Stimulated activated CD4-positive, alpha-beta T cell treated with anti-CD3 and anti-CD28 coated beads, Interleukin-2, amount 100 ng/mL, for 48 hours (primary cell): ENCODE results near the gene SP3.

Experiments
- DNase-seq, 2 donors: peaks; one replicate each; pipeline ENCODE4 v3.0.0-alpha.2; 2020

The SP3 gene

GRCh38 chr2:173993459-173993858 is 28.3 kb upstream of the SP3 start:
- no peak for DNase-seq

GRCh38 chr2:173991856-173992588 is 26.8 kb upstream of the SP3 start:
- DNase-seq, result no peak

GRCh38 chr2:173990970-173991819 is 26.0 kb upstream of the SP3 start:
- no peak for DNase-seq

GRCh38 chr2:173990245-173990644 is 25.1 kb upstream of the SP3 start:
- no peak for DNase-seq

- DNase-seq, result no peak
Observed at GRCh38 chr2:173989884-173990215, 24.7 kb upstream of the SP3 start.

GRCh38 chr2:173989160-173989883 is 24.1 kb upstream of the SP3 start:
- no peak for DNase-seq

GRCh38 chr2:173986805-173987204 is 21.6 kb upstream of the SP3 start:
- no peak for DNase-seq

- no peak for DNase-seq
Observed at GRCh38 chr2:173985605-173985992, 20.4 kb upstream of the SP3 start.

GRCh38 chr2:173984866-173985604 is 19.9 kb upstream of the SP3 start:
- DNase-seq, result no peak

- DNase-seq, result no peak
Observed at GRCh38 chr2:173983391-173983871, 18.3 kb upstream of the SP3 start.

- DNase-seq, result no peak
Observed at GRCh38 chr2:173982918-173983317, 17.7 kb upstream of the SP3 start.

- no peak for DNase-seq
Observed at GRCh38 chr2:173982182-173982714, 17.1 kb upstream of the SP3 start.

- DNase-seq, result no peak
Observed at GRCh38 chr2:173981520-173981919, 16.3 kb upstream of the SP3 start.

- no peak for DNase-seq
Observed at GRCh38 chr2:173979751-173980351, 14.7 kb upstream of the SP3 start.

- peak in 1 of 2 donors; percentile 13 for DNase-seq
Observed at GRCh38 chr2:173978447-173978846, 13.3 kb upstream of the SP3 start.

- no peak for DNase-seq
Observed at GRCh38 chr2:173972636-173973035, 7.5 kb upstream of the SP3 start.

- no peak for DNase-seq
Observed at GRCh38 chr2:173972165-173972564, 7.0 kb upstream of the SP3 start.

GRCh38 chr2:173970516-173970924 is 5.3 kb upstream of the SP3 start:
- DNase-seq, result no peak

- DNase-seq, result no peak
Observed at GRCh38 chr2:173969886-173970285, 4.7 kb upstream of the SP3 start.

GRCh38 chr2:173968551-173968950 is 3.4 kb upstream of the SP3 start:
- no peak for DNase-seq

- no peak for DNase-seq
Observed at GRCh38 chr2:173966274-173967098, 1.3 kb upstream of the SP3 start.
